Lower leg skin (tissue), 3 donors: ENCODE data around the gene UBA52.

Experiments used
- POLR2A ChIP-seq, 2 donors: fragments of 450-650 bp; IDR thresholded peaks; one replicate each; pipeline ENCODE4 v1.6.1; 2016 to 2017; ENCODE audit warnings: antibody characterized with exemption in 2 of 2, mild to moderate bottlenecking in 1 of 2, moderate library complexity in 1 of 2
- TF ChIP-seq, protein P1 (sequence below), 3 donors: fragments of 450-650 bp; IDR thresholded peaks; one replicate each; pipeline ENCODE4 v1.5.1; 2016; ENCODE audit warnings: antibody characterized with exemption in 3 of 3, mild to moderate bottlenecking in 3 of 3, moderate library complexity in 2 of 3

DNA sequence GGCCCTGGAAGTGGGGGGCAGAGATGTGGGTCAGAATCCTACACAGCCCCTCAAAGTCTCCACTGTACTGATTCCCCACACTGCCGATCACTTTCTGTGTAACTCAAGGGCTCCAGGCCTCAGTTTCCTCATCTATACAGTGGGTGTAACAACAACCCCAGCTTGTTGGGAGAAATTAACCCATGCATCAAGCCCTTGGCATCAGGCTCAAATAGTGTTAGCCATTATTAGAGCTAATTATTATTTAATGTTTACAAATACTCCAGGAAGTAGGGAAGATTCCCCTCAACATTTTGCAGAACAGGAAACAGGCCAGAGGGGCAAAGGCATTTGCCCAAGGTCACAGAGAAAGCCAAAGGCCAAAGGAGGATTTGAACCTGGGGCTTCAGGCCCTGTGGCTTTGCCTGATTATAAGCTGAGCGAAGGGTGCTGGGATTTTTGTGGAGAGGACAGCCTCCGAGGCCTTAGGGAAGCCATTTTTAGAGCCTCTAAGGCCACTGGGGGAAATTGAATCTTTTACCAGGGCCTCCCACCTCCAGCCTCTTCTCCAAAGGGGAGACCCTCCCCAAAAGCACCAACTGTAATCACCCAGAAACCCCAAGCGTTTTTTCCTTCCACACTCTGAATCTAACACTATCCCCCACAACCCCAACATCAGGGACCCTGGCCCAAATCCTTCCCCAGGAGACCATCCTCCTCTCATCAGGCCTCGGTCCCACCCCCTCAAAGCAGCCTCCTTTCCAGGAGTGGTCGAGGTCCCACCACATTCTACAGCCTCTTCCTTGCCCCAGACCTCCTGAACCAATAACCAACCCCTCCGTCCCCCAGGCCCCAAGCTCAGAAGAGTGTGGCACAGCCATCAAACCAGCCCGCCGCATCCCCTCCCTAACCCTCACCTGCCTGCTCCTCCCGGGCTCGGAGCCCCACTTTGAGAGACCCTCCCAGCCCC is 29.4 kb upstream of the UBA52 start:
- TF ChIP-seq, protein P1, sequence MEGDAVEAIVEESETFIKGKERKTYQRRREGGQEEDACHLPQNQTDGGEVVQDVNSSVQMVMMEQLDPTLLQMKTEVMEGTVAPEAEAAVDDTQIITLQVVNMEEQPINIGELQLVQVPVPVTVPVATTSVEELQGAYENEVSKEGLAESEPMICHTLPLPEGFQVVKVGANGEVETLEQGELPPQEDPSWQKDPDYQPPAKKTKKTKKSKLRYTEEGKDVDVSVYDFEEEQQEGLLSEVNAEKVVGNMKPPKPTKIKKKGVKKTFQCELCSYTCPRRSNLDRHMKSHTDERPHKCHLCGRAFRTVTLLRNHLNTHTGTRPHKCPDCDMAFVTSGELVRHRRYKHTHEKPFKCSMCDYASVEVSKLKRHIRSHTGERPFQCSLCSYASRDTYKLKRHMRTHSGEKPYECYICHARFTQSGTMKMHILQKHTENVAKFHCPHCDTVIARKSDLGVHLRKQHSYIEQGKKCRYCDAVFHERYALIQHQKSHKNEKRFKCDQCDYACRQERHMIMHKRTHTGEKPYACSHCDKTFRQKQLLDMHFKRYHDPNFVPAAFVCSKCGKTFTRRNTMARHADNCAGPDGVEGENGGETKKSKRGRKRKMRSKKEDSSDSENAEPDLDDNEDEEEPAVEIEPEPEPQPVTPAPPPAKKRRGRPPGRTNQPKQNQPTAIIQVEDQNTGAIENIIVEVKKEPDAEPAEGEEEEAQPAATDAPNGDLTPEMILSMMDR (IDR thresholded peaks at IDR 0.05): no peak
- TF ChIP-seq POLR2A (IDR thresholded peaks at IDR 0.05): no peak
